ENCODE results near the gene KHDC4.

- TF ChIP-seq EZH2 (IDR thresholded peaks at IDR 0.05) = no peak
- no peak; the same call in 1 of the 2 replicates for TF ChIP-seq POLR2AphosphoS5 (IDR thresholded peaks at IDR 0.05; ENCODE audit: borderline replicate concordance, low read depth, low read length)
- TF ChIP-seq FOXP2 (optimal IDR thresholded peaks at IDR 0.05; ENCODE audit: control extremely low read depth, extremely low read length, insufficient read depth) = no peak
Observed at GRCh38 chr1:155912056-155912536, 22.1 kb downstream of the KHDC4 start.
